Measurements from ENCODE around the gene GPR143.

- TF ChIP-seq EZH2 (IDR thresholded peaks at IDR 0.05; ENCODE audit: borderline replicate concordance, low read depth, low read length, poor library complexity, severe bottlenecking) (no peak), CTCF (conservative IDR thresholded peaks at IDR 0.05; ENCODE audit: low read depth, low read length) (no peak)
Measured at GRCh38 chrX:9687899-9688298, 77.7 kb downstream of the GPR143 start.

Data from A673 (cell line).